Fibroblast of lung (primary cell): ENCODE data around the gene ACTMAP. TPM values are rescaled to one million over a fixed set of nuclear protein-coding genes. Genes with fewer than 3 reads are reported as not detected.
A peak's percentile ranks its signal among the peaks of the same experiment; 100 is the strongest.
"Not testable (repeated sequence)": the region's sequence is repeated elsewhere in the genome, so short reads cannot be mapped to it uniquely, and the experiment has no call there.

ENCODE experiments used
- DNase-seq, 2 donors: peaks; one replicate each; pipeline versions ENCODE4 v3.0.0 to v3.0.0-alpha.2; 2010; ENCODE audit warnings: low read depth in 2 of 2
- H2AFZ ChIP-seq: 2 replicates; pipeline ENCODE4 v1.5.1; 2012; ENCODE audit warnings: low read length, control low read depth, inconsistent platforms
- H3K27ac ChIP-seq: 2 replicates; pipeline ENCODE4 v1.5.1; 2011; ENCODE audit warnings: low read length, control low read depth; ENCODE audit not compliant: insufficient read depth
- H3K27me3 ChIP-seq: 2 replicates; pipeline ENCODE4 v1.5.1; 2011; ENCODE audit warnings: mild to moderate bottlenecking, low read length; ENCODE audit not compliant: control insufficient read depth, insufficient read depth
- H3K36me3 ChIP-seq: 2 replicates; pipeline ENCODE4 v1.5.1; 2011; ENCODE audit warnings: low read length; ENCODE audit not compliant: control insufficient read depth, insufficient read depth
- H3K4me1 ChIP-seq: 2 replicates; pipeline ENCODE4 v1.5.1; 2011; ENCODE audit warnings: low read length; ENCODE audit not compliant: control insufficient read depth, insufficient read depth; ENCODE audit errors: extremely low read depth
- H3K4me2 ChIP-seq: 2 replicates; pipeline ENCODE4 v1.5.1; 2011; ENCODE audit warnings: low read length, control low read depth; ENCODE audit not compliant: insufficient read depth; ENCODE audit errors: extremely low read depth
- H3K4me3 ChIP-seq, 4 experiments: fragments of 200-600 bp in 1 of 4; sonication (generic) in 1 of 4; replicated peaks in 1 of 4; 2 replicates each; pipeline ENCODE4 v1.5.1; 2011 to 2016; ENCODE audit warnings: low read length in 4 of 4, low read depth in 3 of 4, mild to moderate bottlenecking in 3 of 4, control low read depth in 2 of 4, inconsistent platforms in 1 of 4, mixed read lengths in 1 of 4; ENCODE audit not compliant: insufficient read depth in 1 of 4; ENCODE audit errors: control extremely low read depth in 1 of 4
- H3K79me2 ChIP-seq: 2 replicates; pipeline ENCODE4 v1.5.1; 2012; ENCODE audit warnings: mild to moderate bottlenecking, low read length, inconsistent platforms; ENCODE audit not compliant: control insufficient read depth, insufficient read depth
- H3K9ac ChIP-seq: 2 replicates; pipeline ENCODE4 v1.5.1; 2011; ENCODE audit warnings: mild to moderate bottlenecking, low read length, control low read depth; ENCODE audit not compliant: insufficient read depth
- H3K9me3 ChIP-seq: 2 replicates; pipeline ENCODE4 v1.5.1; 2012; ENCODE audit warnings: low read depth, low read length; ENCODE audit not compliant: control insufficient read depth, insufficient read depth
- H4K20me1 ChIP-seq: 2 replicates; pipeline ENCODE4 v1.5.1; 2011; ENCODE audit warnings: low read length; ENCODE audit not compliant: control insufficient read depth, insufficient read depth; ENCODE audit errors: extremely low read depth
- CTCF ChIP-seq, 2 donors: IDR thresholded peaks in 1 of 2; conservative IDR thresholded peaks in 1 of 2; 1 replicate in 1 of 2; 2 replicates in 1 of 2; pipeline ENCODE4 v1.5.1; 2011 to 2012; ENCODE audit warnings: low read length in 2 of 2, control low read depth in 1 of 2, inconsistent platforms in 1 of 2, low read depth in 1 of 2, mild to moderate bottlenecking in 1 of 2
- EZH2 ChIP-seq: IDR thresholded peaks from 2 replicates; pipeline ENCODE4 v1.5.1; 2012; ENCODE audit warnings: low read length, control low read depth, mild to moderate bottlenecking; ENCODE audit errors: missing control alignments
- polyA plus RNA-seq, 2 donors: library from polyadenylated mRNA; depleted of rRNA in 1 of 2; stranded (reverse) in 1 of 2; unstranded in 1 of 2; fragments of >200 nt; gene quantifications; 2 replicates each; pipeline ENCODE4 v1.2.1, GENCODE V29; 2011 to 2012; ENCODE audit warnings: missing spikeins in 1 of 2
- total RNA-seq: library from RNA; depleted of rRNA; stranded (reverse); fragments of >200 nt; gene quantifications from 2 replicates; pipeline ENCODE4 v1.2.1, GENCODE V29; 2014

The ACTMAP gene
- total and polyA plus RNA-seq, 2 donors (not counting 1 experiment from before 2014, with no cell fraction given), result 1.8 to 2.2 TPM

- Histone ChIP-seq H2AFZ (no peak within 1 kb of the TSS), H3K4me1 (peaks cover 11% of the 10 kb centered on the region), H3K4me3 (no peak within 1 kb of the TSS), H3K27me3 (no peaks in the 10 kb centered on the region), H3K79me2 (no peaks in the 10 kb centered on the region), H3K36me3 (peaks cover under 1% of the 10 kb centered on the region), H3K27ac (no peak within 1 kb of the TSS), H3K9ac (no peak within 1 kb of the TSS), H3K9me3 (no peaks in the 10 kb centered on the region), H3K4me2 (no peak within 1 kb of the TSS), H4K20me1 (no peaks in the 10 kb centered on the region)
- peak in 1 of 2 donors; percentile 35 for DNase-seq
- TF ChIP-seq CTCF (conservative IDR thresholded peaks at IDR 0.05 in 1 of 2, IDR thresholded peaks at IDR 0.05 in 1 of 2; ENCODE audit: low read depth in 1 of 2, low read length in 2 of 2), result no peak
- TF ChIP-seq EZH2, result no peak
Observed at GRCh38 chr19:40774916-40775631, 24.8 kb upstream of the ACTMAP start, which contains the start of gene MIA. TSS of gene MIA (plus strand) at chr19:40775521. CDS start at chr19:40775543, 22 bp downstream.

- H3K27me3 ChIP-seq, result not testable (repeated sequence)
Observed at GRCh38 chr19:40771101-40771862, 21.0 kb upstream of the ACTMAP start.

GRCh38 chr19:40768869-40769268, 18.6 kb upstream of the ACTMAP start:
- Histone ChIP-seq H3K27me3 (no peaks in the 10 kb centered on the region), H3K9ac (no peak overlapping the region), H4K20me1 (no peaks in the 10 kb centered on the region), H2AFZ (no peak overlapping the region), H3K27ac (no peak overlapping the region), H3K9me3 (no peaks in the 10 kb centered on the region), H3K79me2 (no peaks in the 10 kb centered on the region), H3K4me1 (no peaks in the 10 kb centered on the region), H3K36me3 (peaks cover 13% of the 10 kb centered on the region), H3K4me2 (no peak overlapping the region), H3K4me3 (no peak overlapping the region)
- TF ChIP-seq EZH2 (no peak), CTCF (conservative IDR thresholded peaks at IDR 0.05 in 1 of 2, IDR thresholded peaks at IDR 0.05 in 1 of 2; ENCODE audit: low read depth in 1 of 2, low read length in 2 of 2) (no peak)
- DNase-seq, result no peak

More at GRCh38 chr19:40771101-40771862, 21.0 kb upstream of the ACTMAP start:
- not testable (repeated sequence) for H3K79me2 ChIP-seq, H3K9me3 ChIP-seq, DNase-seq, H2AFZ ChIP-seq, H3K4me2 ChIP-seq, H3K36me3 ChIP-seq, H3K9ac ChIP-seq, H3K27ac ChIP-seq, H3K4me1 ChIP-seq, H4K20me1 ChIP-seq, H3K4me3 ChIP-seq

GRCh38 chr19:40766385-40766784, 16.1 kb upstream of the ACTMAP start:
- peaks cover 27% of the 10 kb centered on the region for H3K36me3 ChIP-seq
- H3K79me2 ChIP-seq, H3K9ac ChIP-seq, DNase-seq, H3K4me3 ChIP-seq, H3K27me3 ChIP-seq, H2AFZ ChIP-seq, H3K27ac ChIP-seq, H4K20me1 ChIP-seq, H3K4me2 ChIP-seq, H3K9me3 ChIP-seq, H3K4me1 ChIP-seq: not testable (repeated sequence)
